HG03558 (cell line): ENCODE results near the gene TIPIN.
"Not testable (repeated sequence)": the region's sequence is repeated elsewhere in the genome, so short reads cannot be mapped to it uniquely, and the experiment has no call there.

ENCODE experiments used
- ATAC-seq: cut with Tn5 transposase; IDR thresholded peaks from one replicate; pipeline ENCODE4 v1.9.1; 2021; ENCODE audit warnings: moderate number of reproducible peaks; ENCODE audit not compliant: unreplicated experiment; ENCODE audit errors: extremely low read depth

The TIPIN gene

DNA sequence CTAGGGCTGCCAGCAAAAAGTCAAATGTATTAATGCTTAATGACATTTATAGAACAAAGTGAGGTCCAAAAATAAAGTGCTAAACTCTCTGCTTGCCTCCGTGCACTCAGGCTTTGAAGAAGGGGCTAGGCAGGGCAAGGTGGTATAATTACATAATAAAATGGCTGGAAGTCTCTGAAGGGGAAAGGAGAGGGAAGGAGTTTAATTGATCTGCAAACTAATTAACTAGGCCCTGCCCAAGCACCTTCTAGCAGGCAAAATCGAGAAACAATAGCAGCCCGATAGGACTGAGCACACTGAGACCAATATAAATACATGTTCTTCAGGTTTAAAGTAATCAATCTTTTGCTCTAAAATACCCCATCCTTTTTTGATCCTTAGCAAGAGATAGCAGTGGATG is 50.1 kb downstream of the TIPIN start:
- no peak for ATAC-seq

DNA sequence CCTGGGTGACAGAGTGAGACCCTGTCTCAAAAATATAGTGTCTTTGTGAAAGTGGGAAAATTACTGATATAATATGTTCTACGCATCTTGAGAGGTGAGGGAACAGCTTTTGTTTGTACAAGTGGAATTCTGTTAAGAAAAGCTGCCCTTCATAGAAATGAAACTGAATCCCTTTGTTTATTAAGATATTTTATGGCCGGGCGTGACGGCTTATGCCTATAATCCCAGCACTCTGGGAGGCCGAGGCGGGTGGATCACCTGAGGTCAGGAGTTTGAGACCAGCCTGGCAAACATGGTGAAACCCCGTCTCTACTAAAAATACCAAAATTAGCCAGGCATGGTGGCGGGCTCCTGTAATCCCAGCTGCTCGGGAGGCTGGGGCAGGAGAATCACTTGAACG is 52.1 kb downstream of the TIPIN start:
- ATAC-seq = not testable (repeated sequence)

DNA sequence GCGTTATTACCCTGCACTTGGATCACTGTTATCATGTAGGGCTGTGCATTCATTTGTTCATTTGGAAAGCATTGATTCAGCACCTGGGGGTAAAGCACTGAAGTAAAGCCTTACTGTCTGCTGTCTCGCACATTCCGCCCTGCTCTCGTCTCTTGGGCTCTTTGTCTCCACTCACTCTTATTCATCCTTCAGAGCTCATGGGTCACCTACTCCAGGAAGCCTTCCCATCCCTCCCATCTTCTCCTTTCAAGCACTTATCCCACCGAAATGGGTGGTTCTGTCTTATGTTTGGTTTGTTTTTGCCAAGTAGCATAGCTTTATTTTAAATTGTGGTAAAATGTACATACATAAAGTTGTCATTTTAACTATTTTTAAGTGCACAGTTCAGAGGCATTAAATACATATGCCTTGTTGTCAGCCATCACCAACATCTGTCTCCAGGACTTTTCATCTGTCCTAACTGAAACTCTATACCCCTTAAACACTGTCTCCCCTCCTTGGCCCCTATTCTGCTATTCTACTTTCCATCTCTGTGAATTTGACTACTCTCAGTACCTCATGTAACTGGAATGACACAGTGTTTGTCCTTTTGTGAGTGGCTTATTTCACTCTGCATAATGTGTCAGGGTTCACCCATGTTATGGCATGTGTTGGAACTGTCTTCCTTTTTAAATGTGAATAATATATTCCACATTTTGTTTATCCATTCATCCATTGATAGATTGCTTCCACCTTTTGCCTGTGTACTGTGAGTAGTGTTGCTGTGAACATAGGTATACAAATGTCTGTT is 53.8 kb downstream of the TIPIN start:
- ATAC-seq = no peak

DNA sequence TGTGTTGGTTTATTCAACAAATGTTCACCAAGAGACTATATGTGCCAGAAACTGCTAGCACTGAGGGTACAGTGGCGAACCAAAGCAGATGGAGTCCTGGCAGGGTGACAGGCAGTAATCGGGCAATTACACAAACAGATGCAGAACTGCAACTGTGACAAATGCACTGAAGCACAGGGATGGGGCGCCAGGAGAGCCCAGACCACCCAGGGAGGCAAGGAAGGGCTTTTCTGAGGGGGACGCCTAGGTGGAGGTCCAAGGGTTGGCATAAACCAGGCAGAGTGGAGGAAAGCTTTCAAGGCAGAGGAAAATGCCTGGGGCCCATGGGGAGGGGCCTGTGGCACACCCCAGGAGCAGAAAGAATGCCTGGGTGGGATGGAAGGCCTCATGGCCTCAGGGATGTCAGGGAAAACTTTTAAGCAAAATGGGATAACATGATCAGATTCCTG is 57.7 kb downstream of the TIPIN start:
- ATAC-seq = no peak

DNA sequence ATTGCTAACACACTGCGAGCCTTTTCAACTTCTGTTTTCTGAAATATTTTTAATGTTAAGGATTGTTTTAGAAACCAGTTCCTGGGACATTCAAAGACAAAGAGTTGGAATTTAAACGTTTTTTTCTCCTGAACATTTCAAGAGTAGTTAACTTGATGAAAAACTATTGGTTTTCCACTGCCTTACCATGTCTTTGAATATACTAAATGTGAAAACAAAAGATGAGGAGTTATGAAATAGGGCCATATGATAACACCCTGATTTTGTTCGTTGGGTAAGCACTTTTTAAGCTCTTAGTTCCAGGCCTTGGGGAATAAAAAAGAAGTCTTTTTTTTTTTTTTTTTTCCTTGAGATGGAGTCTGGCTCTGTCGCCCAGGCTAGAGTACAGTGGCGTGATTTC is 60.3 kb downstream of the TIPIN start:
- ATAC-seq = no peak

DNA sequence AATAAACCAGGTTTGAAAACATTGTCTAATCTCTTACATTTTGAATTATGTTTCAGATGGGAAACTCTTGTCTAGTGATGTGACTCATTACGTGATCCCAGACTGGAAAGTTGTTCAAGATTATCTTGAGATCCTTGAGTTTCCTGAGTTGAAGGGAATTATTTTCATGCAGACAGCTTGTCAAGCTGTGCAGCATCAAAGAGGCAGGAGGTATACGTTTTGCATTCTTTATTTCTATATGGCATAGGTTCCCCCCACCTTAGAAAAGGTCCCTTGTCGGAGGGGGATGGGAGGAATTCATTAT is 61.6 kb downstream of the TIPIN start:
- no peak for ATAC-seq

DNA sequence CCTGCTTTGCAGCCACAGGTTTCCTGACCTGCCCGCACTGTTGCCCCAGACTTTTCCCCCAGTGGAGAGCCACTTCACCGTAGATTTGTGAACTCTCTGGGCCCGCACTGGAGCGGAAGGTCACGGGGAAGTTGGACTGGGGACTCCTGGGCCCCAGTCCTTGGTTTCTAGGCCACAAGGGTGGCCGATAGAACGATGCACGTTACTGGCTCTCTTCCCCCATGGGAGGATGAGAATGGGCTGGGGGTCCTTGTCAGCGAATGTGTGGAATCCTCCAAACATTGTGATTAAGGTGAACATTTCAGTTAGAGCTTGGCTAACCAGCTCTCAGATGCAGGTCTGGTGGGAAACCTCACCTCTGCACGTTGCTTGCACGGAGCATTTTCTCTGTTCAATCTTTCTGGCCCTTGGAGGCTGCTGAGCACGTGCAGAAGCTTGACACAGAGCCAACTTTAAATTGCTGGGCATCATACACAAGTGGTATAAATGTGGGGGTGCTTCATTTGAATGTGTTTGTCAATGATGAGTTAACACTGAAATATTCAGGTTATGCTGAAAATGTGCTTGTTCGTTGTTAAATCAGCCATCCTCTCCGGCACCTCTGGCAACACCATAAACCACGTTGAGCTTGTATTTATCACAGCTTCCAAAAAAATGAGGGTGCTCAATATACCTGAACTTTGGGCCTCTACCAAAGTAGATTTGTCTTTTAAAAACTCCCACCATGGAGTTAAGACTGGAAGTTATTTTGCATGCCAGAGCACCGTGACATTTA is 62.1 kb downstream of the TIPIN start:
- ATAC-seq = no peak

DNA sequence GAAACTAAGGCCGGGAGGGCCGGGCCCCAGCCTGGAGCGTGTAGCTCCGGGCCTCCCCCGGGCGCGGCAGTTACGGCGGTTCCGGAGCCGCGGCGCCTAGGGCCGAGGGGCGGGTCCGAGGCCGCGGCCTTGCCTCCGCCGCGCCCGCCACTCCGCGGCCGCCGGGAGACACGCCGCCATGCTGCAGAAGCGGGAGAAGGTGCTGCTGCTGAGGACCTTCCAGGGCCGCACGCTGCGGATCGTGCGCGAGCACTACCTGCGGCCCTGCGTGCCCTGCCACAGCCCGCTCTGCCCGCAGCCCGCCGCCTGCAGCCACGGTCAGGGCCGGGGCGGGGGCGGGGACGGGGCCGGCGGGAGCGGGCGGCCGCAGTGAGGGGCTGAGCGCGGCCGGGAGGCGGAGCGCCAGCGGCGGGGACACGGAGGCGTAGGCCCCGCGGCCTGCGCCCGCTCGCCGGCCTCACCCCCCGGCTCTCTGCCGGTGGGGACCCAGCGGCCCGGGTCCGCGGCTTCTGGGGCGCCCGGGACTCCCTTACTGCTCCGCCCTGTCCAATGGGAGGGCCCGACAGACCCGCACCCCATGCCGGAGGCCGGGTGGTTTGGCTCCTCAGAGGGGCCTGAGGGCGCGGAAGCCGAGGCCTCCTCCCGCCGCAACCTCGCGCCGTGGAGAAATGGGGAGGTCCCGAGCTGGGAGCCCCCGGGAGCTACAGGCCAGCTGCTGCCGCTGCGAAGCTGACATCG is 62.9 kb downstream of the TIPIN start, which contains the start of gene DIS3L:
TSS of gene DIS3L (plus strand) at position 150 of the 738 bp plus-strand sequence. CDS start at position 179, 29 bp downstream.
- ATAC-seq = peak; percentile 42

DNA sequence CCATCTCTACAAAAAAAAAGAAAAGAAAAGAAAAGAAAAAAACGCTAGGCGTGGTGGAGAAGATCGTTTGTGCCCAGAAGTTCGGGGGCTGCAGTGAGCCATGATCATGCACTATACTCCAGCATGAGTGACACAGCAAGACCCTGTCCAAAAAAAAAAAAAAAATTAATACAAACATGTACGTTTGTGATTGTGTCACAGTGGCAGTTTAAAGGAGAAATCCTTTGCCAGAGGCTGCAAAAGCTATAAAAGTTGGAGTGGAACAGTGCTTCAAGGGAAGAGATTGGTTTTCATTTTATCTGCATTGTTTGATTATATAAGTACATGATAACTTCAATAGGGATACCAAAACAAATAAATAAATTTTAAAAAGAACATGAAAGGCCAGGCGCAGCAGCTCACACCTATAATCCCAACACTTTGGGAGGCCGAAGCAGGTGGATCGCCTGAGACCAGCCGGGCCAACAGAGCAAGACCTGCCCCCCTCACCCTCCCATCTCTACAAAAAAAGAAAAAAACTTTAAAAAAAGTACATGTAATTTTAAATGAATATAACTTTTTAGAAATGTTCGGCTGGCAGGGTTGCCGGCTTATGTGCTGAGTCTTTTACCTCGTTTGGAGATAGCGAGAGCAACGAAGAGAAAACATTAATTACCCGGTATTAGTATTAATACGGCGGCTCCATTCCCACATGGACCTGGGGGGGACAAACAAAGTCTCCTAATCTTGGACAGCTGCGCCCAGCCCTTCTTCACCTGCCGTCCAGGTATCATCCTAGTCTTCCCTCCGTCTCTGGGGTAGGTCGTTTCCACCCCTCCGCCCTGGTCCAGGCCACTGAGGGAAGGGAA is 63.7 kb downstream of the TIPIN start:
- no peak for ATAC-seq

DNA sequence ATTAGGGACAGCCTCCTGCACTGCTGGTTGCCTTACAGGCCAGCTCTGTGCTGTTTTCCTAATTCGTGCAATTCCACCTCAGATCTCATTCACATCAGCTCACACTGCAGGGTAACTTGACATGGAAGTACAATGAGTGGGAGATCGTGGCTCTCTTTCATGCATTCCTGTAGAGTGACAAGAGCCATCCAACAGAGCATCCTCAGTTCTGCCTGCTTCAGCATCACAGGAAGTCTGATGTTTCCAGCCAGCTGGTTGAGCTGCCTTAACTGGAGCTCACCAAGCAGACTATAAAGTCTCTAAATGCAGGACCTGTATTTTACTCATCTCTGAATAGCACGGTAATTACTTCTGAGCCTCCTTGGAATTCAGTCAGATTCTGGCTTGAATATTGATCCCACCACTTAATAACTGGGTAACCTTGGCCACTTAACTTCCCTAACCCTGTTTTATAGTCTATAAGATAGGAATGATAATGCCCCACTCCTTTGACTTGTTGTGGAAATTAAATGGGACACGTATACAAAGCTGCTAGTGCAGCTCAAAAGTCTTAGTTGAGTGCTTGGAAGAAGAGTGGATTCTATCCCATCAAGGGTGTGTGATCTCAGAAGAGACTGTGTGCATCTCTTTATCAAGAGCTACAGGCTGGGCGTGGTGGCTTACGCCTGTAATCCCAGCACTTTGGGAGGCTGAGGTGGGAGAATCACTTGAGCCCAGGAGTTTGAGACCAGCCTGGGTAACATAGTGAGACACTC is 64.5 kb downstream of the TIPIN start:
- no peak for ATAC-seq

DNA sequence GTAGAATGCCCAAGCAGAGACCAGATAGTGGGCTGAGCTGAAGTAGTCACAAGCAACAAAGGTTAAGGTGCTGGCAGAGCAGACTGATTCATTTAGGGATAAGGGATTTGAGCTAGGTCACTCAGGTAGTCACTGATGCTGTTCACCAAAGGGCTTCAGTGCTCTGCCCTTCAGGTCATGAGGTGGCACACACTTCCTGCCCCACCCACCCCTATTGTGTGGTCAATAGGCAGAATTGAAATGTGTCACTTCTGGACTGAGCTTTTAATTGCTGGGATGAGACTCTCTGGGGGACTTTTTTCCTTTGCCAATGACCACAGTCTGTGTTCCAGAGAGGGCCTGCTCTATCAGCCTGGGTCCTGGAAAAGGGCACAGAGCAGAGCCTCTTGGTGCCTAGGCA is 66.0 kb downstream of the TIPIN start:
- ATAC-seq = no peak

DNA sequence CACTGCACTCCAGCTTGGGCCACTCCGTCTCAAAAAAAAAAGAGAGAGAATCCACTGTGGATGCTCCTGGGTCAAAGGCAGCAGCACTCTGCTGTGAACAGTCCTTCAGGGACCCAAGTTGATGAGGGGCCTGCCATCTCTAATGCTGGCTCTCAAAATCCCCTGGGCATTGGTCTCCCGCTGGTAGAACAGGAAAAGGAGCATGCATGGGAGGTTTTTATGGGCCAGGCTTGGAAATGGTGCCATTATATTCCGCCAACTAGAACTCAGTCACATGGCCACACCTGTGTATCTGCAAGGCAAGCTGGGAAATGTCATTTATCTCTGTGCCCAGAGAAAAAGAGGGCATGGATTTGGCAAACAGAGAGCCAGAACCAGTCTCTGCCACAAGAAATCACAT is 66.5 kb downstream of the TIPIN start:
- ATAC-seq = no peak

DNA sequence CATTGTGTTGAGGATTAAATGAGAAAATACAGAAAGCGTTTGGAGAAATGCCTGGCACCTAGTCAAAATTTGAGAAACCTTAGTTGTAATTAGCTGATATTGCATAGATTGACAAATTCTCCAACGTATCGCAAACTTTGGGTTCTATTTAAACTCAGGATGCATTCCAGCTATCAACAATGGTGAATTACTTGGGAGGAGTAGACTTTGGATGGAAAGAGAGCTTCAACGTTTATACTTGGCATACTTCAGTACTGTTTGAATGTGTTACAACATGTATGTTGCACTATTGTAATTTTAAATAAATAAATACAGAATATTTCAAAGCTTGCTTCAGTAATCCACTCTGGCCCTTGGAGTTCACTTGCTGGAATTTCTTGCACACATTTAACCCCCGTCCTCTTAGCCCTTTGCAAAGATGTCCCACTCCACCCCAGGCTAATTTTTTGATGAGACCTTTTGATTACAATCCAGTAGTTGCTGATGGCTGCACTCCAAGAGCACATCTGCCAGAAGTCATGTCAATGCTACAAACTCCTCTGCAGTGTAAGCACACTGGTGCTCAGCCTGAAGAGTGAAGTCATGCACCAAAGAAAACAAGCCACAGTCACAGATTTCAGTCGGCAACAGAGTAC is 67.8 kb downstream of the TIPIN start:
- ATAC-seq = no peak

DNA sequence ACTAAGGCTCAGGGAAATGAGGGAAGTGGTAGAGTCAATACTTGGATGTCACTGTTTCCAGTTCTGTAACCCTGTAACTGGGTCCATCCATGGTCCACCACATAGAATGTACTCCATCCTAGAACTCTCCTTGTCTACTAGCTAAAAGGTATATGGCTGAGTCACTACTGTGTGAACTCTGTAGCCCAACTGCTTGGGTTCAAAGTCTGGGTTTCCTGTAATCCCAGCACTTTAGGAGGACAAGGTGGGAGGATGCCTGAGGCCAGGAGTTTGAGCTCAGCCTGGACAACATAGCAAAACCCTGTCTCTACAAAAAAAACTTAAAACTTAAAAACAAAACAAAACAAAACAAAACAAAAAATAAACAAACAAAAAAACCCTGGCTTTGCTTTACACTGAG is 68.4 kb downstream of the TIPIN start:
- ATAC-seq = no peak

DNA sequence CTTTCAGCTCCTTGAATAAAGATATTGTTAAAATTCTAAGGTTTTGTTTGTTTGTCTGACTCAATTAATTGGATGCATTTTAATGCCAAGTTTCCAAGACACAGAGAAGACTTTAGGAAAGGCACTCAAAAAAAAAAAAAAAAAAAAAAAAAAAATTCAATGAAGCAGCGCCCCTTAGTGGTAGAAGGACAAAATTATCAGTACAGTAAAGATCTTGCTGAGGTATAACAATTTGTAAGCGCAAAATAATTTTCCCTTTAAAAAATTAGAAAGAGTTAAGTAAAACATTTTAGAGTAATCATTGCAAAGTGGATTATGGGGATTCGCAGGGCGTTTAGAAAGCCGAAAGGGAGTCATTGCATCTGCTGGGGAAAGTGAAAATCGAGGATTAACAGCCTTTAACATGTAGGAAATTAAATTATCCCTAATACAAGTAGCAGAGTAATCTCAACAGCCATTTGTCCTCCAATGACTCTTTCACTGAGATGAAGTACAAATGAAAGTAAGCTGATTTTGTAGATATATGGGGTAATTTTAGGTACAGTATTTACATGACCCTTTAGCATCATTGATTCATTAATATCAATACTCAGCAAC is 68.9 kb downstream of the TIPIN start:
- ATAC-seq = no peak
